SK-N-SH treated with all-trans-retinoic acid at 6 μM for 48 hours (cell line): ENCODE results near the gene ATP5F1E.

Experiments
- ATAC-seq: fragments of 200-7000 bp; cut with Tn5 transposase; 3 replicates; pipeline ENCODE4 v1.9.1; 2020; ENCODE audit warnings: mild to moderate bottlenecking, moderate library complexity
- BACH2 ChIP-seq: fragments of 250-450 bp; sonication (Bioruptor Pico); IDR thresholded peaks from 2 replicates; pipeline ENCODE4 v1.9.0; 2021; ENCODE audit warnings: mild to moderate bottlenecking, borderline replicate concordance
- CSDC2 ChIP-seq: fragments of 250-450 bp; sonication (Bioruptor Pico); IDR thresholded peaks from 2 replicates; pipeline ENCODE4 v1.5.0; 2020; ENCODE audit warnings: mild to moderate bottlenecking, moderate library complexity
- CSRNP3 ChIP-seq: fragments of 250-450 bp; sonication (Bioruptor Pico); IDR thresholded peaks from 2 replicates; pipeline ENCODE4 v1.5.1; 2021; ENCODE audit warnings: mild to moderate bottlenecking, moderate library complexity
- ESRRG ChIP-seq: fragments of 250-450 bp; sonication (Bioruptor Pico); IDR thresholded peaks from 2 replicates; pipeline ENCODE4 v1.6.1; 2021; ENCODE audit warnings: mild to moderate bottlenecking
- GLIS3 ChIP-seq: fragments of 250-450 bp; sonication (Bioruptor Pico); IDR thresholded peaks from 2 replicates; pipeline ENCODE4 v1.5.0; 2020; ENCODE audit warnings: mild to moderate bottlenecking, moderate library complexity
- ISL1 ChIP-seq: fragments of 250-450 bp; sonication (Bioruptor Pico); IDR thresholded peaks from 2 replicates; pipeline ENCODE4 v2.1.2; 2022; ENCODE audit warnings: mild to moderate bottlenecking, moderate library complexity
- OSR1 ChIP-seq: fragments of 250-450 bp; sonication (Bioruptor Pico); IDR thresholded peaks from 2 replicates; pipeline ENCODE4 v1.8.0; 2022; ENCODE audit warnings: moderate library complexity, mild to moderate bottlenecking, inconsistent platforms
- PPARA ChIP-seq: fragments of 250-450 bp; sonication (Bioruptor Pico); IDR thresholded peaks from 2 replicates; pipeline ENCODE4 v1.5.0; 2020; ENCODE audit warnings: mild to moderate bottlenecking, borderline replicate concordance
- RARB ChIP-seq: fragments of 250-450 bp; sonication (Bioruptor Pico); IDR thresholded peaks from 2 replicates; pipeline ENCODE4 v1.8.0; 2021; ENCODE audit warnings: mild to moderate bottlenecking, moderate library complexity
- SNAI2 ChIP-seq: fragments of 250-450 bp; sonication (Bioruptor Pico); IDR thresholded peaks from 2 replicates; pipeline ENCODE4 v1.5.0; 2020; ENCODE audit warnings: mild to moderate bottlenecking, moderate library complexity
- TCF4 ChIP-seq: fragments of 250-450 bp; sonication (Bioruptor Pico); IDR thresholded peaks from 2 replicates; pipeline ENCODE4 v1.8.0; 2021; ENCODE audit warnings: mild to moderate bottlenecking, moderate library complexity, borderline replicate concordance
- TOX ChIP-seq: fragments of 250-450 bp; sonication (Bioruptor Pico); IDR thresholded peaks from 2 replicates; pipeline ENCODE4 v1.8.0; 2021; ENCODE audit warnings: mild to moderate bottlenecking, moderate library complexity, borderline replicate concordance
- TSHZ2 ChIP-seq: fragments of 250-450 bp; sonication (Bioruptor Pico); IDR thresholded peaks from 2 replicates; pipeline ENCODE4 v1.5.0; 2020; ENCODE audit warnings: mild to moderate bottlenecking, moderate library complexity
- ZC3H10 ChIP-seq: fragments of 250-450 bp; sonication (Bioruptor Pico); IDR thresholded peaks from 2 replicates; pipeline ENCODE4 v1.5.1; 2021; ENCODE audit warnings: mild to moderate bottlenecking, moderate library complexity
- ZFP3 ChIP-seq: fragments of 250-450 bp; sonication (Bioruptor Pico); IDR thresholded peaks from 2 replicates; pipeline ENCODE4 v1.5.0; 2020; ENCODE audit warnings: mild to moderate bottlenecking, moderate library complexity
- ZFP30 ChIP-seq: fragments of 450-650 bp; formaldehyde crosslinking; IDR thresholded peaks from 2 replicates; pipeline ENCODE4 v1.5.0; 2022; ENCODE audit warnings: mild to moderate bottlenecking, moderate library complexity
- ZNF565 ChIP-seq: fragments of 450-650 bp; formaldehyde crosslinking; conservative IDR thresholded peaks from 2 replicates; pipeline ENCODE4 v1.5.0; 2020; ENCODE audit warnings: low read depth, mild to moderate bottlenecking, moderate library complexity
- ZNF70 ChIP-seq: fragments of 450-650 bp; formaldehyde crosslinking; IDR thresholded peaks from 2 replicates; pipeline ENCODE4 v1.5.0; 2020; ENCODE audit warnings: mild to moderate bottlenecking, moderate library complexity
- ZNF8 ChIP-seq: fragments of 450-650 bp; formaldehyde crosslinking; IDR thresholded peaks from 2 replicates; pipeline ENCODE4 v1.5.0; 2020; ENCODE audit warnings: mild to moderate bottlenecking, moderate library complexity
- TF ChIP-seq, protein P1 (sequence below): fragments of 250-450 bp; sonication (Bioruptor Pico); IDR thresholded peaks from 2 replicates; pipeline ENCODE4 v1.5.1; 2020; ENCODE audit warnings: low read depth, mild to moderate bottlenecking, moderate library complexity
- TF ChIP-seq, protein P2 (sequence below): fragments of 250-450 bp; sonication (Bioruptor Pico); IDR thresholded peaks from 2 replicates; pipeline ENCODE4 v1.8.0; 2020; ENCODE audit warnings: mild to moderate bottlenecking, moderate library complexity, borderline replicate concordance

The ATP5F1E gene

GRCh38 chr20:59016795-59017492 is 15.2 kb downstream of the ATP5F1E start (continued):
- TF ChIP-seq, protein P1, sequence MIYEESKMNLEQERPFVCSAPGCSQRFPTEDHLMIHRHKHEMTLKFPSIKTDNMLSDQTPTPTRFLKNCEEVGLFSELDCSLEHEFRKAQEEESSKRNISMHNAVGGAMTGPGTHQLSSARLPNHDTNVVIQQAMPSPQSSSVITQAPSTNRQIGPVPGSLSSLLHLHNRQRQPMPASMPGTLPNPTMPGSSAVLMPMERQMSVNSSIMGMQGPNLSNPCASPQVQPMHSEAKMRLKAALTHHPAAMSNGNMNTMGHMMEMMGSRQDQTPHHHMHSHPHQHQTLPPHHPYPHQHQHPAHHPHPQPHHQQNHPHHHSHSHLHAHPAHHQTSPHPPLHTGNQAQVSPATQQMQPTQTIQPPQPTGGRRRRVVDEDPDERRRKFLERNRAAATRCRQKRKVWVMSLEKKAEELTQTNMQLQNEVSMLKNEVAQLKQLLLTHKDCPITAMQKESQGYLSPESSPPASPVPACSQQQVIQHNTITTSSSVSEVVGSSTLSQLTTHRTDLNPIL (CRISPR knock-in tag) = no peak
- TF ChIP-seq ESRRG (CRISPR knock-in tag) (no peak), ZNF565 (CRISPR knock-in tag) (no peak), ZFP3 (CRISPR knock-in tag) (no peak), ZNF70 (CRISPR knock-in tag) (no peak), BACH2 (CRISPR knock-in tag) (no peak), RARB (CRISPR knock-in tag) (no peak), PPARA (CRISPR knock-in tag) (no peak), TCF4 (CRISPR knock-in tag) (no peak), GLIS3 (no peak), ISL1 (no peak), CSRNP3 (CRISPR knock-in tag) (no peak), ZNF8 (CRISPR knock-in tag) (no peak), ZC3H10 (CRISPR knock-in tag) (no peak)

DNA sequence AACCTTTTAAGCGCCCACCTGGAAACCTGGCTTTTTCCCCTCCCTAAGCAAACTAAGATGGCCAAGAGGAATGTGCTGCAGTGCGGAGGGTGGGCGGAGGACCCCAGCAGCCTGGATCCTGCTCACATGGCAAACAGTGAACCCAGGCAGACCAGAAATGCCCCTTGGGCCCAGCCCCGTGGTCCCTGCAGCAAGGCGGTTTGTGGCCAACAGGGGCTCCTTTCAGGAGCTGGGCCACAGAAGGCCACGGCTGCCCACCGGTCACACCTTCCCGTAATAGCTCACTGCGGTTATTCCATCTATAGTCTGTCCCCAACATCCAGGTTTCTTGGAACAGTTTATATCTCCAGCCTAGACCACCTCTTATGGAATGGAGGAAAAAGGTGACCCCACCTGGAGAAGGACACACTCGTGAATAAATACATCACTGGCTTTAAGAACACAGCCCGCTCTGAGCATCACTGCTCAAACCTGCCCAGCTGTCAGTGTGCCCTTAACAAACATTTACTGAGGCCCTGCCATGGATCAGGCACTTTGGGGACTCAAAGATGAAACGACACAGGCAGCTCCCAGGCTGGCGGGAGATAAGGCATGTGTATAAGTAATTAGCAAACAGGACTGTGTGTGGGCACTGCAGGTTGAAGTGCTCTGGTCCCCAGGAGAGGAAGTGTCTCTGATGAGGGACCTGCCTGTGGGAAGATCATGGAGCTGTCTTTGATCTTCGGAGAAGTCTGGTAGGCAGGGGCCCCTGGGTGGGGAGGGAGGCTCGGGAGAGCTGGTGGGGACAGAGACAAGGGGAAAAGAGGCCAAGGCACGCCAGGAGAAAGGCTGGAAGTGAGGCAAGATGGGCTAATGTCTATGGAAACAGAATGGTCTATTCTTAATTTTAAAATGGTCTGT is 16.1 kb downstream of the ATP5F1E start:
- TF ChIP-seq BACH2 (CRISPR knock-in tag) (no peak), TSHZ2 (CRISPR knock-in tag) (no peak), ZC3H10 (CRISPR knock-in tag) (no peak), ZNF70 (CRISPR knock-in tag) (no peak), TCF4 (CRISPR knock-in tag) (no peak)
- TF ChIP-seq, protein P1 (CRISPR knock-in tag) = no peak
- TF ChIP-seq, protein P2, sequence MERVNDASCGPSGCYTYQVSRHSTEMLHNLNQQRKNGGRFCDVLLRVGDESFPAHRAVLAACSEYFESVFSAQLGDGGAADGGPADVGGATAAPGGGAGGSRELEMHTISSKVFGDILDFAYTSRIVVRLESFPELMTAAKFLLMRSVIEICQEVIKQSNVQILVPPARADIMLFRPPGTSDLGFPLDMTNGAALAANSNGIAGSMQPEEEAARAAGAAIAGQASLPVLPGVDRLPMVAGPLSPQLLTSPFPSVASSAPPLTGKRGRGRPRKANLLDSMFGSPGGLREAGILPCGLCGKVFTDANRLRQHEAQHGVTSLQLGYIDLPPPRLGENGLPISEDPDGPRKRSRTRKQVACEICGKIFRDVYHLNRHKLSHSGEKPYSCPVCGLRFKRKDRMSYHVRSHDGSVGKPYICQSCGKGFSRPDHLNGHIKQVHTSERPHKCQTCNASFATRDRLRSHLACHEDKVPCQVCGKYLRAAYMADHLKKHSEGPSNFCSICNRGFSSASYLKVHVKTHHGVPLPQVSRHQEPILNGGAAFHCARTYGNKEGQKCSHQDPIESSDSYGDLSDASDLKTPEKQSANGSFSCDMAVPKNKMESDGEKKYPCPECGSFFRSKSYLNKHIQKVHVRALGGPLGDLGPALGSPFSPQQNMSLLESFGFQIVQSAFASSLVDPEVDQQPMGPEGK (CRISPR knock-in tag) = no peak
- ATAC-seq = no peak

DNA sequence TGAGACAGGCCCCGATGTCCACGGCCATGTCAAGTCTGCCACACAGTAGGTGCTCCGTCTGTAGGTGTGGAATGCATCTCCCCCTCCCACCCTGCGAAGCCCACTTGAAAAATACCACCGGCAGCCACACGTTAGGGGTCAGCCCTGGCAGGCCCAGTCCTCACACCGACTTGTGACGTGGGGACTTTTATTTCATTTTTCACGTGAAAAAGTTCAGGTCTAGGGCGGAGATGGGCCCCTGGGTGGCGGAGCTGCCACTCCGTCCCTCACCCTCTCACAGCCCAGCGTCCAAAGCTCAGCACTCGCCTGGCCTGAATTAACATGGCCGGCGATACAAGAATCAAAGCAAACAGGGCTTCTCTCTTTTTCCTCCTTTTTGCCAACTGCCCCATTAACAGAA is 16.7 kb downstream of the ATP5F1E start:
- TF ChIP-seq PPARA (CRISPR knock-in tag) = no peak
- no peak for TF ChIP-seq TOX (CRISPR knock-in tag)
- TF ChIP-seq ZNF8 (CRISPR knock-in tag) = no peak
- no peak for TF ChIP-seq ZFP30 (CRISPR knock-in tag)
- no peak for TF ChIP-seq OSR1
- TF ChIP-seq CSDC2 (CRISPR knock-in tag) = no peak
- TF ChIP-seq, protein P2 (CRISPR knock-in tag) = no peak
- no peak for TF ChIP-seq SNAI2 (CRISPR knock-in tag)
- TF ChIP-seq ZFP3 (CRISPR knock-in tag) = no peak
- TF ChIP-seq CSRNP3 (CRISPR knock-in tag) = no peak
- no peak for TF ChIP-seq TCF4 (CRISPR knock-in tag)
- TF ChIP-seq, all 23 proteins: peak for 0

More for the DNA sequence above, 16.7 kb downstream of the ATP5F1E start:
- no peak for ATAC-seq
